K562 (cell line): Measurements from ENCODE around the gene GP1BB. TPM values are rescaled to one million over a fixed set of nuclear protein-coding genes. Genes with fewer than 3 reads are reported as not detected.

Experiments
- BCOR ChIP-seq: fragments of 450-650 bp; IDR thresholded peaks from 2 replicates; pipeline ENCODE4 v1.6.1; 2016
- CBX1 ChIP-seq: sonication (generic); IDR thresholded peaks from 2 replicates; pipeline ENCODE4 v1.6.1; 2016; ENCODE audit warnings: antibody characterized with exemption, low read depth, mild to moderate bottlenecking
- GTF2E2 ChIP-seq: fragments of 200-800 bp; sonication (Bioruptor generic); IDR thresholded peaks from 2 replicates; pipeline ENCODE4 v1.6.1; 2016; ENCODE audit warnings: missing genetic modification characterization, missing compliant biosample characterization
- GTF3C2 ChIP-seq: IDR thresholded peaks from 3 replicates; pipeline ENCODE4 v1.6.1; 2011; ENCODE audit warnings: borderline replicate concordance, mild to moderate bottlenecking, moderate library complexity; ENCODE audit not compliant: insufficient read length; ENCODE audit errors: extremely low read depth
- HCFC1 ChIP-seq: IDR thresholded peaks from 2 replicates; pipeline ENCODE4 v1.6.1; 2012; ENCODE audit warnings: low read depth, low read length, improper control_type of control experiment
- HDAC8 ChIP-seq: fragments of 450-650 bp; IDR thresholded peaks from 2 replicates; pipeline ENCODE4 v1.6.1; 2016; ENCODE audit warnings: mild to moderate bottlenecking, missing genetic modification characterization, moderate library complexity, missing compliant biosample characterization
- NELFE ChIP-seq: IDR thresholded peaks from 2 replicates; pipeline ENCODE4 v1.6.1; 2011; ENCODE audit warnings: mild to moderate bottlenecking; ENCODE audit not compliant: insufficient read depth, insufficient read length
- NR4A1 ChIP-seq, 2 experiments: fragments of 250-450 bp in 1 of 2; fragments of 450-650 bp in 1 of 2; sonication (Bioruptor Pico) in 1 of 2; IDR thresholded peaks; 2 replicates each; pipeline versions ENCODE4 v1.4.0 to v1.6.1; 2016 to 2020; ENCODE audit warnings: mild to moderate bottlenecking in 2 of 2, missing compliant biosample characterization in 1 of 2, missing genetic modification characterization in 1 of 2, moderate library complexity in 1 of 2
- PHF21A ChIP-seq: fragments of 450-650 bp; IDR thresholded peaks from 2 replicates; pipeline ENCODE4 v1.6.1; 2017; ENCODE audit warnings: low read depth, borderline replicate concordance
- RAD21 ChIP-seq, 2 experiments: fragments of 250-450 bp in 1 of 2; fragments of 450-650 bp in 1 of 2; sonication (Bioruptor Pico) in 1 of 2; formaldehyde crosslinking in 1 of 2; IDR thresholded peaks in 1 of 2; conservative IDR thresholded peaks in 1 of 2; 2 replicates each; pipeline versions ENCODE4 v1.4.0 to v1.8.0; 2020 to 2022; ENCODE audit warnings: mild to moderate bottlenecking in 2 of 2, moderate library complexity in 1 of 2
- RAD51 ChIP-seq: fragments of 450-650 bp; IDR thresholded peaks from 2 replicates; pipeline ENCODE4 v1.7.1; 2016; ENCODE audit warnings: low read depth, mild to moderate bottlenecking, borderline replicate concordance
- RBFOX2 ChIP-seq: fragments of 200-400 bp; formaldehyde crosslinking; IDR thresholded peaks from 2 replicates; pipeline ENCODE4 v1.6.1; 2017; ENCODE audit warnings: low read depth, mild to moderate bottlenecking, low read length, moderate library complexity
- RUNX1 ChIP-seq: sonication (generic); IDR thresholded peaks from 2 replicates; pipeline ENCODE4 v1.6.1; 2016; ENCODE audit warnings: antibody characterized with exemption, low read depth
- SIRT6 ChIP-seq: IDR thresholded peaks from one replicate; pipeline ENCODE4 v1.6.1; 2012; ENCODE audit warnings: low read depth, mild to moderate bottlenecking, control low read depth, inconsistent platforms, low read length, moderate library complexity
- SPI1 ChIP-seq: IDR thresholded peaks from 2 replicates; pipeline ENCODE4 v1.6.1; 2011; ENCODE audit warnings: low read depth, low read length, control low read depth, borderline replicate concordance
- SRSF9 ChIP-seq: fragments of 200-400 bp; formaldehyde crosslinking; IDR thresholded peaks from 2 replicates; pipeline ENCODE4 v1.6.1; 2017; ENCODE audit warnings: low read depth, low read length, borderline replicate concordance
- TCFL5 ChIP-seq: fragments of 250-450 bp; sonication (Bioruptor Pico); conservative IDR thresholded peaks from 2 replicates; pipeline ENCODE4 v1.6.1; 2021; ENCODE audit warnings: mild to moderate bottlenecking, moderate library complexity, matching md5 sums
- THAP12 ChIP-seq: fragments of 250-450 bp; sonication (Bioruptor Pico); IDR thresholded peaks from 2 replicates; pipeline ENCODE4 v1.9.0; 2021; ENCODE audit warnings: mild to moderate bottlenecking, inconsistent platforms
- ZBED1 ChIP-seq: IDR thresholded peaks from 2 replicates; pipeline ENCODE4 v1.6.1; 2014
- ZBTB26 ChIP-seq: fragments of 450-650 bp; formaldehyde crosslinking; IDR thresholded peaks from 2 replicates; pipeline ENCODE4 v1.4.0; 2022; ENCODE audit warnings: missing genetic modification characterization
- ZNF24 ChIP-seq: fragments of 450-650 bp; IDR thresholded peaks from 2 replicates; pipeline ENCODE4 v1.6.1; 2016
- ZNF717 ChIP-seq: fragments of 250-450 bp; sonication (Bioruptor Pico); IDR thresholded peaks from 2 replicates; pipeline ENCODE4 v1.5.0; 2021
- ZSCAN32 ChIP-seq: fragments of 450-650 bp; formaldehyde crosslinking; IDR thresholded peaks from 2 replicates; pipeline ENCODE4 v1.4.0; 2020; ENCODE audit warnings: mild to moderate bottlenecking, moderate library complexity
- polyA plus RNA-seq, 8 experiments: library from polyadenylated mRNA; depleted of rRNA in 4 of 8; stranded (reverse) in 5 of 8; unstranded in 3 of 8; fragments of >200 nt; fragmentation: Nextera tagmentation in 2 of 8; fragmentation: Illumina TruSeq in 1 of 8; extraction: Ambion mirVana in 2 of 8; extraction: Trizol in 1 of 8; gene quantifications; 2 replicates each; pipeline versions ENCODE4 v1.2.1 to v1.2.3, GENCODE V29; 2011 to 2014; ENCODE audit warnings: inconsistent platforms in 1 of 8, missing spikeins in 1 of 8
- total RNA-seq, 7 experiments: library from RNA; depleted of rRNA in 6 of 7; stranded (reverse); fragments of >200 nt in 6 of 7; fragmentation: Illumina TruSeq in 2 of 7; extraction: Trizol in 2 of 7; gene quantifications; 2 replicates each; pipeline versions ENCODE4 v1.2.1 to v1.2.3, GENCODE V29; 2011 to 2021; ENCODE audit warnings: low replicate concordance in 1 of 7

GP1BB gene
- total and polyA plus RNA-seq, 9 of the 15 experiments (the other 6 are each of a cell fraction or from before 2014, with no cell fraction given): 0.69 to 162 (median 2.8) TPM

GRCh38 chr22:19717691-19718455, 5.5 kb upstream of the GP1BB start (continued):
- TF ChIP-seq ZBTB26 (CRISPR knock-in tag) (no peak), PHF21A (peak; percentile 75; the same call in 1 of the 2 replicates), NELFE (no peak), GTF2E2 (no peak), SIRT6 (no peak), ZNF717 (CRISPR knock-in tag) (no peak), THAP12 (0 out of 2 replicates have a peak, but pooled peaks have one; percentile 68), TCFL5 (CRISPR knock-in tag) (no peak), ZNF24 (no peak), HCFC1 (peak; percentile 64; the same call in 1 of the 2 replicates), SRSF9 (no peak), CBX1 (no peak), HDAC8 (tag) (peak; percentile 68), GTF3C2 (no peak), SPI1 (no peak), RUNX1 (no peak), ZSCAN32 (CRISPR knock-in tag) (no peak), NR4A1 (CRISPR knock-in tag; IDR thresholded peaks at IDR 0.05) (no peak), NR4A1 (tag; IDR thresholded peaks at IDR 0.05) (peak; percentile 87; the same call in 1 of the 2 replicates), BCOR (peak; percentile 94), RBFOX2 (no peak), RAD21 (CRISPR knock-in tag; conservative IDR thresholded peaks at IDR 0.05 in 1 of 2, IDR thresholded peaks at IDR 0.05 in 1 of 2) (peak in 1 of 2 experiments; percentile 100; a peak in 2 of 4 replicates), RAD51 (no peak), ZBED1 (no peak)
